Left lung (tissue), 10 donors: ENCODE measurements around the gene C3orf18. TPM values are rescaled to one million over a fixed set of nuclear protein-coding genes. Genes with fewer than 3 reads are reported as not detected.

Experiments
- ATAC-seq: fragments of 200-7000 bp; cut with Tn5 transposase; one replicate; pipeline ENCODE4 v1.9.1; 2020; ENCODE audit warnings: moderate library complexity
- DNase-seq, 4 donors: peaks; one replicate each; pipeline ENCODE4 v3.0.0-alpha.2; 2013 to 2020
- H3K27ac ChIP-seq, 2 donors: fragments of 200-600 bp; sonication (generic) in 1 of 2; one replicate each; pipeline versions ENCODE4 v1.5.0 to v1.8.0; 2020 to 2021
- H3K27me3 ChIP-seq, 2 donors: fragments of 200-600 bp; sonication (generic) in 1 of 2; one replicate each; pipeline versions ENCODE4 v1.5.0 to v1.8.0; 2020 to 2021
- H3K36me3 ChIP-seq, 2 donors: fragments of 200-600 bp; sonication (generic) in 1 of 2; one replicate each; pipeline versions ENCODE4 v1.5.0 to v1.8.0; 2020 to 2021
- H3K4me1 ChIP-seq, 2 donors: fragments of 200-600 bp; one replicate each; pipeline ENCODE4 v1.8.0; 2021
- H3K4me3 ChIP-seq, 2 donors: fragments of 200-600 bp; sonication (generic) in 1 of 2; one replicate each; pipeline versions ENCODE4 v1.5.0 to v1.8.0; 2020 to 2021; ENCODE audit warnings: mild to moderate bottlenecking in 1 of 2
- H3K9me3 ChIP-seq, 2 donors: fragments of 200-600 bp; sonication (generic) in 1 of 2; one replicate each; pipeline versions ENCODE4 v1.5.0 to v1.8.0; 2020 to 2021
- intact Hi-C, 2 donors: fragments of 100-400 bp; cut with DNase I; formaldehyde crosslinking; loops; one replicate each; pipeline versions ENCODE4 v1.11.2 to v1.14.2; 2022
- polyA plus RNA-seq, 6 donors: library from polyadenylated mRNA; unstranded; fragments of 120-200 nt; gene quantifications; one replicate each; pipeline ENCODE4 v1.2.1, GENCODE V29; 2013; ENCODE audit not compliant: insufficient read length in 6 of 6
- total RNA-seq, 2 donors: library from RNA; stranded (reverse); fragmentation: NEBNext Ultra II Directional; extraction: Animal tissue kit (Norgen Biotek cat#: 25700); gene quantifications; one replicate each; pipeline ENCODE4 v1.2.1, GENCODE V29; 2021
- TF ChIP-seq, protein P1 (sequence below), 2 donors: fragments of 200-600 bp; sonication (generic) in 1 of 2; IDR thresholded peaks; one replicate each; pipeline versions ENCODE4 v1.5.0 to v1.8.0; 2021; ENCODE audit warnings: antibody characterized with exemption in 2 of 2
- donor health status: DM: no; HTN: yes; CAD: no.
- donor health status: DM: no; HTN: no; CAD: no.

Gene C3orf18
- total and polyA plus RNA-seq, 8 donors: 6.2 to 24.5 (median 21.4) TPM

DNA sequence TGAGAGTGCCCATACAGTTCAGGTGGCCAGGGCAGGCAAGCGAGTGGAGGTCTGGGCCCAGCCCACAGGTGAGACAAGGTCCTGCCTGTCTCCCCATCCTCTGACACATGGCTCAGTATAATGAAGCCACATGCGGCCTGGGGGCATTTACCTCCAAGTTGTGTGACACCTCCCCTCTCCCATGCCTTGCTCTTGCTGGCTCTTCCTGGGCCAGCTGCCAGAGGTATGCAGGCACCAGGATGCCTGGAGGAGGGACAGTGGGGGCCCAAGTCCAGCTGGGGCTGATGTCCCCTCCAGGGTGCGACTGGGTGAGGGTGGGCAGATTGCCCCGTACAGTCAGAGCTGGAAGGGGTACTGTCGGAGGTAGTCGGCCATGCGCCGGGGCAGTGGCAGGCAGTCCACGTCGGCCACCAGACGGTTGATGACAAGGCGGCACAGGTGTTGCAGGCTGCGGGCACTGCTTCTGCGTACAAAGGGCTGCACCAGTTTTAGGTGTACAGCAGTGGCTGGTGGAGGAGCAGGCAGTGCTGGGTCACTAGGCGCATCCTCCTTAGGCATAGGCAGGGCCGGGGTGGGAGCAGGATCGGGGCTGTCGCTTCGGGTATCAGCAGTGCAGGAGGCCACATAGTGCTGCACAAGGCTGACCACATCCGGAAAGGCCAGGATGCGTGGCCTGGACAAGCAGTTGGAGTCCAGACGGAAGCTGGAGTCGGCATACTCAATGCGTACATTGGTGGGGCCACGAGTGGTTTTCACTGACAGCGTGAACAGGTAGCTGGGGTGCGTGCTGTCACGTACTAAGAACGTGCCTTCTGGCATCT is 39.9 kb upstream of the C3orf18 start:
- H3K36me3 ChIP-seq: peaks cover 0 to 63% of the 10 kb centered on the region in 2 donors
- H3K4me1 ChIP-seq: peaks cover 22 to 89% of the 10 kb centered on the region in 2 donors

DNA sequence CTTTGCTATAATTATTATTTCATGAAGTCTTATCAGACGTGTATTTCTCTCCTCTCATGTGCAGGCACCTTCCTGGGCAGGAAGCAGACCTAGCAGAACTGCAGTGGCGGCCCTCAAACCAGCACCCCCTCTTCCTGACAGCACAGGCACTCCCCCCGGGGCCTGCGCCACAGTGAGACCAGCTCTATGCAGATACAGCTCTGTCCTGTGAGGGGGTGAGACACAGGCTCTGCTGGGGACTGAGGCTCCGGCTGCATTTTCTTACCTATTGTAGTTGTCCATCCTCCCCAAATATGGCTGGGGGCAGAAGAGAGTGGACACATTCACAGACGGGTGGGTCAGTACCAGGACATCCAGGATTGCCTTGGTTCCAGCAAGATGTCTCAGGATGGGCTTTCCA is 39.0 kb upstream of the C3orf18 start:
- H3K4me3 ChIP-seq: peak overlapping the region in 1 of 2 donors; percentile 73
- TF ChIP-seq, protein P1, sequence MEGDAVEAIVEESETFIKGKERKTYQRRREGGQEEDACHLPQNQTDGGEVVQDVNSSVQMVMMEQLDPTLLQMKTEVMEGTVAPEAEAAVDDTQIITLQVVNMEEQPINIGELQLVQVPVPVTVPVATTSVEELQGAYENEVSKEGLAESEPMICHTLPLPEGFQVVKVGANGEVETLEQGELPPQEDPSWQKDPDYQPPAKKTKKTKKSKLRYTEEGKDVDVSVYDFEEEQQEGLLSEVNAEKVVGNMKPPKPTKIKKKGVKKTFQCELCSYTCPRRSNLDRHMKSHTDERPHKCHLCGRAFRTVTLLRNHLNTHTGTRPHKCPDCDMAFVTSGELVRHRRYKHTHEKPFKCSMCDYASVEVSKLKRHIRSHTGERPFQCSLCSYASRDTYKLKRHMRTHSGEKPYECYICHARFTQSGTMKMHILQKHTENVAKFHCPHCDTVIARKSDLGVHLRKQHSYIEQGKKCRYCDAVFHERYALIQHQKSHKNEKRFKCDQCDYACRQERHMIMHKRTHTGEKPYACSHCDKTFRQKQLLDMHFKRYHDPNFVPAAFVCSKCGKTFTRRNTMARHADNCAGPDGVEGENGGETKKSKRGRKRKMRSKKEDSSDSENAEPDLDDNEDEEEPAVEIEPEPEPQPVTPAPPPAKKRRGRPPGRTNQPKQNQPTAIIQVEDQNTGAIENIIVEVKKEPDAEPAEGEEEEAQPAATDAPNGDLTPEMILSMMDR (IDR thresholded peaks at IDR 0.05): no peak
- H3K27ac ChIP-seq: peak overlapping the region; percentile 94 to 98

More for the DNA sequence above, 39.9 kb upstream of the C3orf18 start:
- TF ChIP-seq, protein P1 (IDR thresholded peaks at IDR 0.05): no peak
- Histone ChIP-seq H3K9me3 (no peaks in the 10 kb centered on the region), H3K4me3 (peak overlapping the region in 1 of 2 donors; percentile 73), H3K27me3 (no peaks in the 10 kb centered on the region), H3K27ac (peak overlapping the region; percentile 94 to 98)
- no peak for ATAC-seq
- peak in 1 of 4 donors; percentile 64 for DNase-seq
- intact Hi-C loops: no loop called here

DNA sequence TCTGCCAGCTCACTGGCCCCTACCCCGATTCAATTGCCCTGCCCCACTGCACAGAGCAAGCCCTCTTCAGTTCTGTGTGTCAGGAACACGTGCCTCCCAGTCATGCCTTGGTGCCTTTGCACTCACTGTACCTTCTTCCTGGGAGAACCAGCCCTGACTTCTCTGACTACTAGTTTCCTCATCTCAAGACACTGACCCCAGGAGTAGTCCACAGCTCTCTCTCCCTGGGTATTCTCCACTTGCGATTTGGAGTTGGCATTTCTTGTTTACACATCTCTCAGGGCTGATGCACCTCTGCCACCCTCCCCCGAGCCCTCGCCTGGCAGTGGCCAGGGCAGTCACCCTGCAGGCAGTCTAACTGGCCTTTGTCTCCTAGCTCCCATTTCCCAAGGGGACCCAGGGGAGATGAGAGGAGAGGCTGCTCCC is 38.4 kb upstream of the C3orf18 start:
- DNase-seq (peak in 1 of 4 donors; percentile 66), ATAC-seq (peak; percentile 9)
- TF ChIP-seq, protein P1 (IDR thresholded peaks at IDR 0.05): no peak
- Histone ChIP-seq H3K9me3 (no peaks in the 10 kb centered on the region), H3K4me1 (peaks cover 35 to 100% of the 10 kb centered on the region in 2 donors), H3K36me3 (peaks cover 0 to 63% of the 10 kb centered on the region in 2 donors), H3K27me3 (no peaks in the 10 kb centered on the region), H3K4me3 (peak overlapping the region in 1 of 2 donors; percentile 73), H3K27ac (peak overlapping the region; percentile 94 to 98)
- intact Hi-C loops: no loop called here

More for the DNA sequence above, 39.0 kb upstream of the C3orf18 start:
- intact Hi-C loops: no loop called here
- peaks cover 0 to 63% of the 10 kb centered on the region in 2 donors for H3K36me3 ChIP-seq
- H3K27me3 ChIP-seq: no peaks in the 10 kb centered on the region
- no peaks in the 10 kb centered on the region for H3K9me3 ChIP-seq
- peaks cover 28 to 93% of the 10 kb centered on the region in 2 donors for H3K4me1 ChIP-seq
- ATAC-seq: no peak
- DNase-seq: peak in 1 of 4 donors; percentile 46

DNA sequence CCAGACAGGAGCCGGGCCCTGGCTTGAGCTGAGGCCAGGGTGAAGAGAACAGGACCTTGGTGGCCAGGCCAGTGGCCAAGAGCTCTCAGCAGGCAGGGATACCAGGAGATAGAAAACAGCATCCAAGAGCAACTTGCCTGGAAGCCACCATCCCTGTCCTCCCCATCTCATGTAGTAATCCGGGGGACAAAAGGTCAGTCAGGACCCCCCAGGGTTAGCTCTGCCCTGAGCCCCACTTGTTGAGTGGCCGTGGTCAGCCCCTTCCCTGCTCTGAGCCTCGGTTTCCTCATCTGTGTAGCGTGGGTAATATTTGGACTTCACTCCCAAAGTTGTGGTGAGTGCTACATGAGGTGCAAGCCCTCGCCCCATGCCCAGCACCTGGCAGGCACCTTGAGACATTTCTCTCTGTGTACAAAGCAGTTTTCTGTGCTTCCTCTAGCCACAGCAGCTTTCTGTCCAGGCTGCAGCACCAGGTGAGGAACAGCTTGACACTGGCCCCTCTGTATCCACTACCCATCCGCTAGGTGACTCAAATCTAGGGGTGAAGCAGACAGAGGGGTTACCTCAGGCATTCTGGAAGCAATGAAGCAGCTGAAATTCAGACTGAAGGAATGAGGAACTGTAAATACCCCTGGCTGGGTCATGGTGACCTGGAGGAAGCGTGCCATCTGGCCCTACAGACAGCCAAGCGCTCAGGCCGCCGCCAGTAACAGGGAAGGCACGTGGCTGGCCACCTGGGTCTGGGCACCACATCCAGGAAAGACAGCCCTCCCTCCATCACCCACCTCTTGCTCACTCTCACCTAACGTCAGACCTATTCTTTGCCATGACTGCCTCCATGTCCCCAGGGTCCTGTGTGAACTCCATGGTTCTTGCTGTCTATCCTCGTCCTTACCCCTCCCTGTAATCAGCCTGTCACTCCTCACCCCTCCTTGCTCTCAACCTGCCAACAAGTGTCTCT is 37.4 kb upstream of the C3orf18 start:
- ATAC-seq: no peak
- H3K4me1 ChIP-seq: peaks cover 45 to 100% of the 10 kb centered on the region in 2 donors
- H3K36me3 ChIP-seq: peaks cover 0 to 59% of the 10 kb centered on the region in 2 donors
- H3K9me3 ChIP-seq: no peaks in the 10 kb centered on the region
- intact Hi-C loops: no loop called here
- H3K27ac ChIP-seq: peak overlapping the region; percentile 94 to 98
- no peaks in the 10 kb centered on the region for H3K27me3 ChIP-seq
- peak overlapping the region in 1 of 2 donors; percentile 73 for H3K4me3 ChIP-seq
- peak in 1 of 4 donors; percentile 88 for DNase-seq
- TF ChIP-seq, protein P1 (IDR thresholded peaks at IDR 0.05): no peak
